ENCODE results near the gene SYNGR1.
"Not testable (repeated sequence)": the region's sequence is repeated elsewhere in the genome, so short reads cannot be mapped to it uniquely, and the experiment has no call there.

Gene SYNGR1

DNA sequence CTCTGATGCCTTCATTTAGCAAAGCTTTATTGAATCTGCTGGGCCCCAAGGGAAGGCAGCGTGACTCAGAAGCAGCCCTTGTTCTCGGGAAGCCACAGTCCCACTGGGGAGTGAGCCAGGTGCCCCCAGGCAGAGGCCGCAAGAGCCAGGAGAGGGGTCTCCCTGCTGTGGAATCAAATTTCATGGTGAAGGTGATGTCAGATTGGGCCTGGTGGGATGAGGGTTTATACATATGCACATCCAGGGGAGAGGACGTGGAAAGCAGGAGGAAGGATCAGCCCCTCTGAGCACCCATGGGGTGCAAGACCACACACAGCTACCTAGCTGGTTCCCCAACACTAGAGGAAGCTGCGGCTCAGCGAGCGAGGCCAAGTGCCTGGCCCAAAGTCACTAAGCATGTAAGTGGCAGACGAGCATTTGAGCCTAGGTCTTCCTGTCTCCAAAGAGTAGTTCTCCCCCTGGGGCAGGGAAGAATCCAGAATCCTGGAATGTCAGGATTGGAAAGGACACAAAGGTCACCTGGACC is 2.0 kb downstream of the SYNGR1 start:
- no peak for DNase-seq

DNA sequence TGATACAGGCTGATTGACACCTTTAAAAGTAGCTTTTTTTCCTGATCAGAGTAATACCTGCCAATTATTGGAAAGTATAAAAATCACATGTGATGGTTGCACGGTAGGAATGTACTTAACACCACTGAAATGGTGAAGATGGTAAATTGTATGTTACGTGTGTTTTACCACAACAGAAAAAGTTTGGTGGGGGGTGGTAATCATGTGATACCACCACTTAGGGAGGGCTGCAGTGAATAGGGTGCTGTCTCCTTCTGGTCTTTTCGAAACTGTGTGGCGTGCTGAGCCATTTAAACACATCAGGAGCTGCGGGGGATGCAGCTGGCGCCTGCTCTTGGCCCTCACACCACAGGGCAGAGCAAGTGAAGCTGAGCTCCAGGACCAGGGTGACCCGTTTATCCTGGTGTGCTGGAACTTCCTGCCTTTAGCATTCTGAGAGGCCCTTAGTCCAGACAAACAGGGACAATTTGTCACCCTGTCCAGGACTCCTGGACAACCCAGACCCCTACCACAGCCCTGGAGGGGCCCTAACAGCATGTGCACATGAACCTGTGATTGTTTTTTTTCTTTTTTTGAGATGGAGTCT is 2.6 kb downstream of the SYNGR1 start:
- no peak for DNase-seq

- no peak for DNase-seq
Measured at GRCh38 chr22:39353346-39353745, 3.6 kb downstream of the SYNGR1 start.

GRCh38 chr22:39355080-39355479 is 5.3 kb downstream of the SYNGR1 start:
- DNase-seq, result no peak

DNA sequence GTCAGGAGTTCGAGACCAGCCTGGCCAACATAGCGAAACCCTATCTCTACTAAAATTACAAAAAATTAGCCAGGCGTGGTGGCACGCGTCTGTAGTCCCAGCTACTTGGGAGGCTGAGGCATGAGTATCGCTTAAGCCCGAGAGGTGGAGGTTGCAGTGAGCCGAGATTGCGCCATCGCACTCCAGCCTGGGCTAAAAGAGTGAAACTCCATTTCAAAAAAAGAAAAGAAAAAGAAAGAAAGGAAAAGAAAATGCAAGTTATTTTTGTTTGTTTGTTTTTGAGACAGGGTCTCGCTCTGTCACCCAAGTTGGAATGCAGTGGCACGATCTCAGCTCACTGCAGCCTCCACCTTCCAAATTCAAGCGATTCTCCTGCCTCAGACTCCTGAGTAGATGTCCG is 6.0 kb downstream of the SYNGR1 start:
- not testable (repeated sequence) for DNase-seq

- no peak for DNase-seq
Measured at GRCh38 chr22:39356464-39356863, 6.7 kb downstream of the SYNGR1 start.

- not testable (repeated sequence) for DNase-seq
Measured at GRCh38 chr22:39357110-39358108, 7.6 kb downstream of the SYNGR1 start.

GRCh38 chr22:39358197-39358596 is 8.4 kb downstream of the SYNGR1 start:
- DNase-seq, result not testable (repeated sequence)

GRCh38 chr22:39359659-39360195 is 9.9 kb downstream of the SYNGR1 start:
- no peak for DNase-seq

- DNase-seq, result no peak
Measured at GRCh38 chr22:39360242-39360641, 10.5 kb downstream of the SYNGR1 start.

- no peak for DNase-seq
Measured at GRCh38 chr22:39360674-39361413, 11.1 kb downstream of the SYNGR1 start.

- DNase-seq, result no peak
Measured at GRCh38 chr22:39361496-39361895, 11.7 kb downstream of the SYNGR1 start.

DNA sequence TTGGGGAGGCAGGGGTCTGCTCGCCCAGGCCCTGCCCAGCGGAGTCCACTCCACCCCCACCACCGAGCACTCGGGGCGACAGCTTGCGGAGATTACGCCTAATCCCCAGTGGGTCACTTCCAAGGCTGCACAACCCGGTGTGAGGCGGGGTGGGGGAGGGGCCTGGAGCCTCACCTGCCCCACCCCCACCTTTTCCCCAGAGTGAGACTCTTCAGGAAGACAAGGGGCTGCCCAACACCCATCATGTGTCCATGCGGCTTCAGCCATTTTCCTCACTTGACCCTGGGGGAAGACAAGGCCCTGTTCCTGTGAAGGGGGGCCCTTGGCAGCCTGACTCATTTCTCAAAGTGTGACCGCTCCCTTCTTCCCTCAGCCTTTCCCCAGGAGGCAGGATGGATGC is 12.5 kb downstream of the SYNGR1 start:
- no peak for DNase-seq

DNA sequence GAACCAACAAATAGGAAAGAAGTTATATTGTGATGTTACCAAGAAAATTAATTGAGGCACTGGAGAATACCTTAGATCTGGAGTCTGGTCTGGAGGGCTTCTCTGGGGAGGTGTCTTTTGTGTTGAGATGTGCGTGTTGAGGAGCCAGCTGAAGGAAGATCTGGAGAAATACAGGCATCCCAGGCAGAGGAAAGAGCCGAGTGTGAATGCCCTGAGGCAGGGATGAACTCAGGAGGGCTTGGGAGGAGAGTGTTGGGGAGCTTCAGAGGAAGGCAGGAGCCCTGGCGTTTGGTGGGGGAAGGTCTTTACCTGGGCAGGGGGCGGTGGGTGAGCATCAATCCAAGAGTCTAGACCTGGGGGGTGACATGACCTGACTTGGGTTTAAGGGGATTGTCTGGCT is 13.1 kb downstream of the SYNGR1 start:
- no peak for DNase-seq

GRCh38 chr22:39363751-39364515 is 14.1 kb downstream of the SYNGR1 start:
- no peak for DNase-seq

DNA sequence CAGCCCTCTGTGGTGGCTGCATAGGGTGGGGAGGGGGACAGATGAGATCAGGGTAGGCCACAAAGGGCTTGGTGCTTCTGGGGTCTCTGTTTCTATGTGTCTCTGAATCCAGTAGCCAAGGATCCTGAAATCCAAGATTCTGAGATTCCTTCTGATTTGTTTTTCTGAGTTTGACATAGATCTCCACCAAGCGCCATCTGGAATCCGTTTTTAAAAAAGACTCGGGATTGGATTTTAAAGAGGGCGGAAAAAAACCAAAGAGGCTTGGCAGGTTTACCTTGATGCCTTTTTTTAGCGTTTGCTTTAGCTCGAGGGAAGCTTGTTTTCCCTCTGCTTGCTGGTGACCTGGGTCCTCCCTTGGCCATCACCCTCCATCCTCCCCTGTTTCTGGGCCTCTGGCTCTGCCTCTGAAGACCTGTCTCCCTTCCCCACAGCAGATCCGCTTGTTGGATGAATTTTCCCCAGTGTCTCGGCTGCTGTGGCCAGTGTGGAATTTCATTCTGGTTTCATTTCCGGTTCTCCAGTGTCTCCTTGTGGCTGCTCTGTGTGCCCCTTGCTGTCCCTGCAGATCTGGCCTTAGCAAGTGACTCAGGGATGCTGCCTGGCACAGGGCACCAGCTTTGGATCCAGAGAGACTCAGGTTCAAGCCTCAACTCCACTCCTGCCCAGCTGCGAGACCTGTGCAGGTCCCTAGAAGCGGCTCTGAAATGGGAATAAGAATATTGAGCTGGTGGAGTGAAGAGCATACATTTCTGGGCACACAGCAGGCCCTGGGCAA is 15.1 kb downstream of the SYNGR1 start:
- no peak for DNase-seq

- no peak for DNase-seq
Measured at GRCh38 chr22:39365492-39365780, 15.6 kb downstream of the SYNGR1 start.

GRCh38 chr22:39367035-39367434 is 17.2 kb downstream of the SYNGR1 start:
- DNase-seq, result no peak

DNA sequence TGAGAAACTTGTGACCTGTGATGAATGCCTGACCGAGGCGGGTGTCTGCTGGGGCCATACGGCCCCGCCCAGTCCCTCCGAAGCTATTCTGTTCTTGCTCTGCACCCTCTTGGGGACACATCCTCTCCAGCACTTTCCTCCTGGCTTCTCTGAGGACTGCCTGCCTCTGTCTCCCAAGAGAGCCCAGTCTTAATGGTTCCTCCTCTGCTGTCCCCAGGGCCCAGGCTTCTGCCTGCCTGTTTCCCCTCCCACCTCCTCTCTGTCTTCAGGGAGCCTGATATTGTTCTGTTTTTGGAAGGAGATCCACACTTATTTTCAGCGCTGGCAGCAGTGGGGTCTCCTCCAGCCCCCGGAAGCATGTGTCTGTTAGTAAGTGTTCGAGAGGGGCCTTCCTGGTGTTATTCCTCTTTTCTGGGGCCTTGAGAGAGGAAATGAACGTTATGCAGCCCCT is 18.7 kb downstream of the SYNGR1 start:
- no peak for DNase-seq

- DNase-seq, result no peak
Measured at GRCh38 chr22:39369186-39369585, 19.4 kb downstream of the SYNGR1 start.

GRCh38 chr22:39369586-39369985 is 19.8 kb downstream of the SYNGR1 start:
- DNase-seq, result no peak

All from central memory CD4-positive, alpha-beta T cell (primary cell).